ENCODE measurements around the gene UQCRC1.

UQCRC1 gene

GRCh38 chr3:48633256-48633655 lies 23.8 kb upstream of the UQCRC1 start:
- DNase-seq, result no peak

DNA sequence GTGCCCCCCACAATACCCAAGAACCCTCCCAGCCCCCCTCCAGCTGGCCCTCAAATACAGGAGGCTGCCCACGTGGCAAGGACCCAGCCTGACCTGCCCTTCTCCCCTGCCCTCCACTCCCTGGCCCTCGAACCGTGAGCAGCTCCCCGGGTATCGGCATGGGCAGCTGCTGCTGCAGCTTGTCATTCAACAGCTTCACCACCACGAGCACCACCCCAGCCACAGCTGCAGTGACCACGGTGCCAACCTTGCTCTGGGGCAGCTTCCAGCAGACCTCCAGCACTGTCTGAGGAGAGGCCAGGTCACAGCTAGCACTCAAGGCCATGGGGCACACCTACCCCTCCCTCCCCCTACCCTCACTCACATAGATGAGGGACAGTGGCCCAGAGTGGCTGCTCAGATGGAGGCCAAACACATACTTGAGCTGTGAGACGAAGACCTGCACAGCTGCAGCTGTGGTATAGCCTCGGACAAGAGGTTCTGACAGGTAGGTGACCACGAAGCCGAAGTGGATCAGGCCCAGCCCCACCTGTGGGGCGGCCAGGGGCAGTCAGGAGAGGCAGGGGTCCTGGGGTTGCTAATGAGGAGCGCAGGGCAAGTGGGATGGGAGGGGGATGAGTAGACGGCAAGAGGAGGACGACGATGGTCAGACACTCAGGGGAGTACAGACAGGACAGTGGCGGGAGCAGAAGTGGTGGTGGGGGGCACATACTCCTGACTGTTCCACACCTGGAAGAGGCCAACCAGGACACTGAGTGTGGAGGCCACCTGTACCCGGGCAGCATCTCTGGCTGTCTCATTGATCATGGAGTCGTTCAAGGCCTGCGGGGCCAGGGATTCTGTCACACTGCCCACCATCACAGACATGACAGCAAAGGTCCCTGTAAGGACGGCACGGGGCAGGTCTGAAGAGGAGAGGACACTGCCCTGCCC lies 22.3 kb upstream of the UQCRC1 start:
- DNase-seq, result no peak

DNA sequence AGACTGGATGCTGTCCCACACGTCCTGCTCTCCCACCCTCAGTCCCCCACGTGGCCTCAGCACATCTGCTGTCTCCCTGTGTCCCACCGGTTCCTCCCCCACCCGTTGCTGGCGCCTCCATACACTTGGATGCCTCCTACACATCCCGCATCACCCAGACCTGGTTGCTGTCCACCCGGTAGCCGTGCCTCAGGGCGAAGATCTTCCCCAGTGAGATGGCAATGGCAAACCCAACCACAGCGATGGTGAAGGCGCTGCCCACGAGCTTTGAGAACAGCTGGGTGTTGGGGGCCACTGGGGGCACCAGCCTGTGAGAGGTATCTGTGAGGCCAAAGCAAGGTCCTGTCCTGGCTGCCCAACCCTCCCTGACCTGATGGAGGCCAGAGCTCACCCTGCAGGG lies 21.4 kb upstream of the UQCRC1 start:
- DNase-seq, result no peak

DNA sequence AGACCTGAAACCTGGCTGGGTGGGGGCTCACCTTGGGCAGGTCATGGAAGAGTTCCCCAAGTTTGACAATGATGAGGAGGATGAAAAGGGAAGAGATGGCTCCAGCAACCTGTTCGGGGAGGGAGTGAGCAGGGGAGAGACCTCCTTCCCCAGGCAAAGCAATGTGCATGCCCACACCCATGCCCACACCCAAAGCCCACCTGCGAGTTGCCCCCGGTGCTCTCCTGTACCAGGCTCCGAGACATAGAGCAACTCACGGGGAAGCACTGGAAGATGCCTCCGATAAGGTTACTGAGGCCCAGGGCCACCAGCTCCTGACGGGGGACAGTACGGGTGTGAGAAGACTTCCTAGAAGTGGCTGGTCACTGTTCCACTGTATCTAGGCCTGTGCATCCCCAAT lies 21.0 kb upstream of the UQCRC1 start:
- no peak for DNase-seq

DNA sequence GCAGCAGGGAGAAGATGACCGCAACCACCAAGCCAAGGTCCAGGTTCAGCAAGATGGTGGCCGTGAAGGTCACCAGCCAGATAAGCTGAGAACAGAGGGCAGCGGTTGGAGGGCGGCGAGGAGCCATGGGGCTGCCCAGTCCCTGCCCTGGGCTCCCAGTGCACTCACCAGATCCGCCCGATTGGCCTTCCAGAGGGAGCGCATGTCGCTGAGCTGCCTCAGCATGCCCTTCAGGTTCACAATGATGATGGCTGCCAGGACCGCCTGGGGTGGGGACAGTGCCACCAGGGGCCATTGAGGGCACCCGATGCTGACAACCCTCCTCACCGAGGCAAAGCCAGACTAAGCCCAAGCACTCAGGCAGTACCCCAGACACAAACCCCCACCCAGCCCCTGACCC lies 20.4 kb upstream of the UQCRC1 start:
- no peak for DNase-seq

DNA sequence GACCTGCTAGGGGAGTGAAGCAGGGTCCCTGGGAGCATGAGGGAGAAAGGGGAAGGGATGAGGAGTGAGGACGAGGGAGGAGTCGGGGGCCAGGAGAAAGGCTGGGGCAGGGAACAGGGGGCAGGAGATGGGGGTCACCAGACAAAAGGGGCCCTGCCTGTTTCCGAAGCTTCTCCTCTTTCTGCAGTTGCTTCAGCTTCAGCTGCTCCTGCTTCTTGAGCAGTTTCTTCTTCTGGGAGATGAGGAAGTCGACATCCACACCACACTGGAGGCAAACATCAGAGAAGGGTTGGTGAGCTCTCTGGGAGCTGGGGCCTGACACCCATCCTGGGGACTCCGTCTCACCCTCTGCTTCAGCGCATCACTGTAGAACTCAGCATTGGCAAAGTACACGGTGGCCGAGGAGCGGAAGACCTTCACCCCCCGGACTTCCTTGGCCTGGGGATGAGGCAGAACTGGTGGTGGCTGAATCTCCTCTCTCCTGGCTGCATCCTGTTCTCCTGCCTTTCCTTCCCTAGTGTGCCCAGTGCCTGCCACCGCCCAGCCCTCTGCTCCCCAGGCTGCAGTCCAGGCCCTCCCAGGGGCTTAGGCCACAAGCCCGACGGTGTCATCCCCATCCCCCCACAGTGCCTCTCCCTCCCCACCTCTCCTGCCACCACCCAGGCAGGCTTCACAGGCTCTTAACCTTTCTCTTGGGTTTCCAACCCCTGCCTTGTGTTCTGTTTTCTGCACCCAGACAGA lies 19.0 kb upstream of the UQCRC1 start:
- no peak for DNase-seq

- DNase-seq, result no peak
These were observed 16.2 kb upstream of the UQCRC1 start for GRCh38 chr3:48625600-48625999.

GRCh38 chr3:48624767-48625166 lies 15.3 kb upstream of the UQCRC1 start:
- no peak for DNase-seq

DNA sequence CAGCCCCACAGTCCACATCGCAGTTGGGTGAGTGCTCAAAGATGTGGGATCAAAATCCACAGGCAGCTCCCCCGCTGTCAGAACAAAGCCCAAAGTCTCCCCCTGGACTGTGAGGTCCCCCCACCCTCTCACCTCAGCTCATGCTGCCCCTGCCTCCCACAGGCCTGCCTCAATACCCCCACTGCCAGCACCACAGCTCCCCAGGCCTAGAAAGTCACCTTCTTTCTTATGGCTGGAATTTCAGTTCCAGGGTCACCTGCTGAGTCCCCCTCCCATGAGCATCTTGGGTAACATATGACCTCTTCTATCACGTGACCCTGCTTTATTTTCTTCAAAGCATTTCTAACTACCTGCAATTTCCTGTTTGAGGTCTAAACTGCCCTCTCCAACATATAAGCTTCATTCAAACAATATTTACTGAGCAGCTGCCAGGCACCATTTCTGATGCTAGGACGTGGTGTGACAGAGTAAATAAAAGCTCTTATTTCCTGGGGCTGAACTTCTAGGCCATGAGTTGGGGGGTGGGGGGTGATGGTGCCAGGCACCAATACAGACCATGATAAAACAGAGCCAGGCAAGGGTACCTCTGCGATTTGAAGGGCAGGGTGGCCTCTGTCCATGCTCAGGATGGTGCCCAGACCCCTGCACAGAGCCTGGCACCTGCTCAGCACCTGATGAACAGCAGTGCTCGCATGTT lies 14.6 kb upstream of the UQCRC1 start:
- DNase-seq, result no peak

DNA sequence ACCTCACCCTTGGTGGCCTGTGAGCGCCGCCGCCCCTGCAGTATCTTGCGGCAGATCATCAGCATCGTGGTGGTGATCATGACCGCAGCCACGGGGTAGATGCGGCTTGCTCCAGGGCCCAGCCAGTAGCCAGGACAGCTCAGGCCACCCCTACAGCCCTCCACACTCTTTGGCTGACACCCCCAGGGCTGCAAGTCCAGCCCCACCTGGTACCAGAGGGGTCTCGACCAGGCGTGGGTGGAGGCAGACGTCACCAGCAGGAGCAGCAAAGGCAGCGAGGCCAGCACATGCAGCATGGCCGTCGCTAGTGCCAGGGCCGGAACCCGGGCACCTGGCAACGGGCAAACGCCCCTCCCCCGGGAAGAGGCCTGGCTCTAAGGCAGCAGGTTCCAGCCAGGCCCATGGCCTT lies 12.0 kb upstream of the UQCRC1 start, which contains the start of gene TMEM89:
Gene TMEM89, minus strand, starts transcription at position 309 of the 409 bp plus-strand sequence. Its CDS starts 13 bp downstream, at position 296.
- DNase-seq, result no peak

DNA sequence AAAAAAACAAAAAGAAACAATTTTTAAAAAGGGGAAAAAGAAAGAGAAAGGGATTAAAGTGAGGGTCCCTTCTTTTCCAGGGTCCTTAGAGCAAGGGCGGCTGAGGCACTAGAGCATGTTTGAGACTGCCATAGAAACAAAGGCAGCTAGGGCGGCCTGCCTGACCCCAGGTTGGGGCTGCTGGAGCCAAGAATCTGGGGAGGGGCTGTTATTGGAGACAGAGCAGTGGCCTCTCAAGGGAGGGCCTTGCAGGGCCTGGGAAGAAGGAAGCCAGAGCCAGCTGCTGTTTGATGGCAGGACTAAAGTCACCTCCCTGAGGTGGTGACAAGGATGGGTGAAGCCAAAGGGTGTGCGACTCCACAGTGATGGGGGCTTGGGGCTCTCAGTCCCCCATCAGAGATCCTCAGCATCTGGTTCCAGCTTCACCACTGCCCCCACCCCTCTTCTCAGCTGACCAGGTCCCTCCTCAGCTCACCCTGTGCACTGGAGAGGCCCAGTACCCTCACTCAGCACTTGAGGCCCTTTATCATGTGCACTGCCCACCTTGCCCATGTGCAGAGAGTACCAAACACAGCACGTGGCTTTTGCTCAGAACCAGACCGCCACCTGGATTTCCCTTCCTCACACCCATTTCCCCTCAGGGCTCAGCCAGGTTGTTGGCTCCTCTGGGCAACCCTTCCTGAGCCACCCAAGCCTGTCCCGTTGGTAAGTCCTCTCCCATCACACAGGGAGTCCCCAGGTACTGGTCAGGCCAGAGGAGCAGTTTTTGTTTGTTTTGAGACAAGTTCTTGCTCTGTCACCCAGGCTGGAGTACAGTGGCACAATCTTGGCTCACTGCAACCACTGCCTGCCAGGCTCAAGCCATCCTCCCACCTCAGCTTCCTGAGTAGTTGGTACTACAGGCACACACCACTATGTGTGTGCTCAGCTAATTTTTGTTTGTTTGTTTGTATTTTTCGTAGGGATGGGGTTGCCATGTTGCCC lies 10.4 kb upstream of the UQCRC1 start:
- no peak for DNase-seq

- no peak for DNase-seq
These were observed 8.1 kb upstream of the UQCRC1 start for GRCh38 chr3:48617559-48617958.

- no peak for DNase-seq
These were observed 4.6 kb upstream of the UQCRC1 start for GRCh38 chr3:48614044-48614443.

GRCh38 chr3:48612309-48612708 lies 2.9 kb upstream of the UQCRC1 start:
- DNase-seq, result no peak

DNA sequence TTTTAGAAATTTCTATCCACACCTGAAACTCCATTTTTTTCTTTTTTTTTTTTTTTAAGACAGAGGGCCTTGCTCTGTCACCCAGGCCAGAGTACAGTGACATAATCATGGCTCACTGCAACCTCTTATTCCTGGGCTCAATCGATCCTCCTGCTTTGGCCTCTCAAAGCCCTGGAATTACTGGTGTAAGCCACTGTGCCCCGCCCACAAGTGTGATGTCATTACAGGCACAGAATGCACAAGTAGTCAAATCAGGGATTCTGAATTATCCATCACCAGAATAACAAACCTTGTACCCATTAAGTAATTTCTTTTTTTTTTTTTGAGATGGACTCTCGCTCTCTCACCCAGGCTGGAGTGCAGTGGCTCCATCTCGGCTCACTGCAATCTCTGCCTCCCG lies 1.9 kb downstream of the UQCRC1 start:
- DNase-seq, result no peak

GRCh38 chr3:48601622-48601994 lies 7.8 kb downstream of the UQCRC1 start:
- no peak for DNase-seq

DNA sequence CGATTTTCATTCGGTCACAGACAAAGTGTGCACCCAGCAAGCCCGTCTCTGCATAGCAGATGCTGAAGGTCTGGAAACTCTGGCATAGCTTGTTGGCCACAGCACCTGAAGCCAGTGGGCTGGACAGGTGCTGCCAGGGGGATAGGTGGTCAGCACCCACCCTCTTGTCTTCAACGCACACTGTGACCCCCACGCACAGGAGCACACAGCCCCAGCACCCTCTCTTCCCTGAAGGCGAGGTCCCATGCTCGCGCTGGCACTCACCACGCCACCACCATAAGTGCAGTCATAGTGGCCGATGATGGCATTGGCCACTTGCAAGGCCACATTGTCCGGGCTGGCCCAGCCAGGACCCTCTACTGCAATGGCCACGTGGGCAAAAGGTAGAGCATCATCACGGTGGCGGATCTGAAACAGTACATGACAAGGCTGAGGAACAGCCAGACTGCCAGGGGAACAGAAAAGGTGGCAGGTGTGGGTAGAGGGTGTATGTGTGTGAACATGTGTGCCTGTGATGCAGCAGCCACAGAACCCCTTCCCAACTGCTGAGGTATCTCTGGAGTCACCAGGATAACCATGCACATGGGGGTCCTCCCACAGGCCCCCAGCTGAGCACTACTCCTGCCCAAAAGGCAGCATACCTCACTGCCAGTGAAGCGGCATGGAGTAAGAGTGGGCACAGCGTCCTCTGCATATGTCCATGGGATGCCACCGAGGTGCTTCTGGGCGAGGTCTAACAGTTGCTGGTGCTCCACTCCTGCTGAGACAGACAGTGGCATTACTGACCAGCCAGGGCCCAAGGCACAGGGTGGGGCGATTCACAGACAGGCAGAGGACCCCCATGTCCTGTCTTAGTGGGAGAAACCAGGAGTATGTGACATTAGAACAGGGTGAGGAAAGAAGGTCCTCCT lies 8.5 kb downstream of the UQCRC1 start:
- no peak for DNase-seq

DNA sequence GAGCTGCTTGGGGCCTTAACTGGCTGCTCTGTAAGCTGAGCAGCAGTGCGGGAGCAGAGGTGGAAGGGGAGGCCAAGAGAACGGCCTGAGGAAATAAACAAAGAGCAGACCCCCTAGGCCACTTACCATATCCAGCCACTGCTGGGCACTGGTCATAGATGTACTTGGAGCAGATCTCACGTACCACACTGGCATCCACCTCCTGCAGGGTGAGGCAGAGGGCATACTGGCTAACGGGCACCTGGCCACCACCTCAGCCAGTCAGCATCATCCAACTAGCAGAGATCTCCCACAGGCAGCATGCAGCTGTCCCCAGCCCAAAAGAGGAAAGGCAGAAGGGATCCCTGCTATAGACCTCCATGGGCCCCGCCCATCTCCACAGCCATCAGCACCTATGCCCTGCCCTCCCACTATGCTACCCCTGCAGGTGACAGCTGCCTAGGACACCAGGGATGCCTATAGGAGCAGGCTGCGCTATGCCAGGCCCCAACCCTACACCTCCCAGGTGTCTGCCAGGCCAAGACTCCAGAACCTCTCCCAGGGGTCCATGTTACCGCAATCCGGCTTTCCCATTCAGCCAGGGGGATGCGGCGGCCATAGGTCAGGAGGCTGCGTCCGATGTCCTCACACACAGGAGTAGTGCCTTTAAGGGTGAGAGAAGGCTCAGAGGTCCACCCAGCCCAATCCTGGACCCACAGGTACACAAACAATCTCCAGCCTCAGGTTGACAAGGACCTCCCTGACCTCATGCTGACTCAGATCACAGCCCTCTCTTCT lies 9.7 kb downstream of the UQCRC1 start:
- no peak for DNase-seq

DNA sequence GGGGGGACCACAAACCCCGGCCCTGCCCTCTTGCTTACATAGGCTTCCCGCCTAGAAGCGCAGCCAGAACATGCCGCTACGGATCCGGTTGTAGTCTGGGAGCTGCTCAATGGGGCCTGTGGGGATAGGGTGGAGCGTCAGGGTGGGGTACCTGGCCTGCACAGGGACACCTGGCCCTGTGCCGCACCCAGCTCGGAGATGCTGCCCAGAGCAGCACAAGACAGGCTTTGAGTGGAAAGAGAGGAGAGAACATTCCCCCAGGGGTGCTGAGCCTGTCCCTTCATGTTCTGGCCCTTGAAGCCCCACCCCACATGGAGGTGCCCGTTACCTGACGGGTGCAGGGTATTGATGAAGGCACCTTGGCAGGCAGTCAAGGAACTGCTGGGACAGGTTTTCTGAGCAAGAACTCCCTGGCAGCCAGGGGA lies 10.4 kb downstream of the UQCRC1 start:
- DNase-seq, result no peak
